Measurements from ENCODE around the gene NUDT9.
"Not testable (repeated sequence)": the region's sequence is repeated elsewhere in the genome, so short reads cannot be mapped to it uniquely, and the experiment has no call there.

The NUDT9 gene

GRCh38 chr4:87422104-87423052, at the start of gene NUDT9:
TSS of gene NUDT9 (plus strand) at chr4:87422573. CDS start at chr4:87422906, 333 bp downstream.
- in situ Hi-C loops (cut with HindIII; ENCODE audit: low sequenced_read_pairs) = no loop called here

- in situ Hi-C loops (cut with HindIII; ENCODE audit: low sequenced_read_pairs) = no loop called here
Measured at GRCh38 chr4:87375719-87376291, 46.6 kb upstream of the NUDT9 start.

- in situ Hi-C loops (cut with HindIII; ENCODE audit: low sequenced_read_pairs) = no loop called here
Measured at GRCh38 chr4:87377816-87378215, 44.6 kb upstream of the NUDT9 start.

- in situ Hi-C loops (cut with HindIII; ENCODE audit: low sequenced_read_pairs) = no loop called here
Measured at GRCh38 chr4:87382116-87382515, 40.3 kb upstream of the NUDT9 start.

- in situ Hi-C loops (cut with HindIII; ENCODE audit: low sequenced_read_pairs) = no loop called here
Measured at GRCh38 chr4:87382931-87383330, 39.4 kb upstream of the NUDT9 start.

GRCh38 chr4:87384466-87385132, 37.8 kb upstream of the NUDT9 start:
- in situ Hi-C loops (cut with HindIII; ENCODE audit: low sequenced_read_pairs) = not testable (repeated sequence)

GRCh38 chr4:87387237-87387636, 35.1 kb upstream of the NUDT9 start:
- in situ Hi-C loops (cut with HindIII; ENCODE audit: low sequenced_read_pairs) = no loop called here

GRCh38 chr4:87388901-87389300, 33.5 kb upstream of the NUDT9 start:
- in situ Hi-C loops (cut with HindIII; ENCODE audit: low sequenced_read_pairs) = no loop called here

GRCh38 chr4:87390055-87390454, 32.3 kb upstream of the NUDT9 start:
- in situ Hi-C loops (cut with HindIII; ENCODE audit: low sequenced_read_pairs) = not testable (repeated sequence)

GRCh38 chr4:87390551-87390890, 31.9 kb upstream of the NUDT9 start:
- in situ Hi-C loops (cut with HindIII; ENCODE audit: low sequenced_read_pairs) = no loop called here

GRCh38 chr4:87390891-87391575, 31.3 kb upstream of the NUDT9 start, which contains the start of gene HSD17B11:
TSS of gene HSD17B11 (minus strand) at chr4:87391188. CDS start at chr4:87391070, 118 bp downstream.
- in situ Hi-C loops (cut with HindIII; ENCODE audit: low sequenced_read_pairs) = no loop called here

GRCh38 chr4:87391576-87392054, 30.8 kb upstream of the NUDT9 start:
- in situ Hi-C loops (cut with HindIII; ENCODE audit: low sequenced_read_pairs) = no loop called here

GRCh38 chr4:87392183-87392582, 30.2 kb upstream of the NUDT9 start:
- in situ Hi-C loops (cut with HindIII; ENCODE audit: low sequenced_read_pairs) = no loop called here

GRCh38 chr4:87395073-87395472, 27.3 kb upstream of the NUDT9 start:
- in situ Hi-C loops (cut with HindIII; ENCODE audit: low sequenced_read_pairs) = not testable (repeated sequence)

GRCh38 chr4:87395851-87396250, 26.5 kb upstream of the NUDT9 start:
- in situ Hi-C loops (cut with HindIII; ENCODE audit: low sequenced_read_pairs) = not testable (repeated sequence)

GRCh38 chr4:87399148-87399547, 23.2 kb upstream of the NUDT9 start:
- in situ Hi-C loops (cut with HindIII; ENCODE audit: low sequenced_read_pairs) = no loop called here

- in situ Hi-C loops (cut with HindIII; ENCODE audit: low sequenced_read_pairs) = no loop called here
Measured at GRCh38 chr4:87399954-87400353, 22.4 kb upstream of the NUDT9 start.

- in situ Hi-C loops (cut with HindIII; ENCODE audit: low sequenced_read_pairs) = not testable (repeated sequence)
Measured at GRCh38 chr4:87403732-87404131, 18.6 kb upstream of the NUDT9 start.

- in situ Hi-C loops (cut with HindIII; ENCODE audit: low sequenced_read_pairs) = no loop called here
Measured at GRCh38 chr4:87405211-87405820, 17.1 kb upstream of the NUDT9 start.

- in situ Hi-C loops (cut with HindIII; ENCODE audit: low sequenced_read_pairs) = no loop called here
Measured at GRCh38 chr4:87406462-87406861, 15.9 kb upstream of the NUDT9 start.

Measured in DLD1 (cell line).